ENCODE measurements around the gene RACGAP1. TPM values are rescaled to one million over a fixed set of nuclear protein-coding genes. Genes with fewer than 3 reads are reported as not detected.

RACGAP1 gene
- total RNA-seq, 1 experiment from 2014 or later: 147 TPM

DNA sequence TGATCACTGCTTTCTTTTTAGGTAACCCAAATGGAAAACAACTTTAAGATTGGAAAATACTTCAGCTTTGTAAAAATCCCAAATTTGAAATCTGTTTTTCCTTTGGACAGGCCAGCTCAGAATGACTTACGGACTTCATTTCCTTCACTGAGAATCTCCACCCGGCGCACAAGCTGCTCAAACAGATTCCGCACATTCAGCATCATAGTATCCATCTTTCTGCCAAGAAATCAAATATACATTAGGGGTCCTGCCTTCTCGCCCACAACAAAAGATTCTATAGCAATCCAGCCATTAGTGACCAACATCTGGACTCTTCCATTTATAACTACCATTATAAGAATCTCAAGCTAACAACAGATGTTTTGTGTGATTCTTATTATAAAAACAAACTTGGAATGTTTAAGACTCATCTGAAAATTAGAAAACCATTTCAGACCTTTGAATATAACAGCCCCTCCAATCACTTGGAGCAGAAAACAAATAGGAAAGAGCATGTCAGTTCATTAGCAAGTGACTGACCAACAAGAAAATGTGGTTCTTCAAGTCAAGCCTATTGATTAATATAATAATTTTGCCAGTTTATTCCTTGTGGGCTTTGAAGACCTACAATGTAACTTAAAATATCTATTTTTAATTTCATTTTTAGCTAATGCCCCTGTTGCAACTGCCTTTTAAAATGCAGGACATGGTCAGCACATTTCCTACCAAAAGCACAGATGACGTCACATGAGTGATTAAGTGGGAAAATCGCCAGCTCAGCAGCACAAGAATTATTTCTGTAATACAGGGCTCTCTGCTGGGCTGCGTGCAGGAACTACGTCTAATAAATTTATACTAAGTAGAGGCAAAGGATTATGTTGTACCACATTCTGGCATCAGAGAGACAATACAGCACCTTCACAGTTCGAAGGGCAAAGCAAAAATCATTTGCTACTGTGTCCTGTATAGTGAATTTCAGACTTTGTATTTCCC lies 8.5 kb downstream of the RACGAP1 start:
- H3K4me3 ChIP-seq (ENCODE audit: low read depth in 2 of 2, low read length in 2 of 2): no peak overlapping the region
- ChIA-PET POLR2A (no interaction called here), CTCF (interaction anchor here (0.6 kb wide), 1 partner anchor 22 kb away, joined by 3 read pairs; no protein-coding TSS in a partner anchor)
- no peaks in the 10 kb centered on the region for H3K27me3 ChIP-seq (ENCODE audit: control insufficient read depth, insufficient read depth, low read length)
- H3K4me1 ChIP-seq (ENCODE audit: control insufficient read depth, insufficient read depth, low read length): peaks cover 19% of the 10 kb centered on the region
- H3K9me3 ChIP-seq (ENCODE audit: control insufficient read depth, insufficient read depth, low read depth, low read length): no peaks in the 10 kb centered on the region
- H3K27ac ChIP-seq (ENCODE audit: low read length): peak overlapping the region; percentile 11; the same call in 1 of the 2 replicates
- DNase-seq (ENCODE audit: low read depth, low spot score) (no peak), ATAC-seq (no peak)
- TF ChIP-seq TCF7L2 (IDR thresholded peaks at IDR 0.05; ENCODE audit: low read depth, low read length) (no peak), POLR2AphosphoS5 (IDR thresholded peaks at IDR 0.05; ENCODE audit: low read depth, low read length) (no peak), CTCF (IDR thresholded peaks at IDR 0.05) (no peak), SIN3A (IDR thresholded peaks at IDR 0.05; ENCODE audit: borderline replicate concordance, insufficient read depth, low read depth, low read length) (no peak)
- TF ChIP-seq, protein P1, sequence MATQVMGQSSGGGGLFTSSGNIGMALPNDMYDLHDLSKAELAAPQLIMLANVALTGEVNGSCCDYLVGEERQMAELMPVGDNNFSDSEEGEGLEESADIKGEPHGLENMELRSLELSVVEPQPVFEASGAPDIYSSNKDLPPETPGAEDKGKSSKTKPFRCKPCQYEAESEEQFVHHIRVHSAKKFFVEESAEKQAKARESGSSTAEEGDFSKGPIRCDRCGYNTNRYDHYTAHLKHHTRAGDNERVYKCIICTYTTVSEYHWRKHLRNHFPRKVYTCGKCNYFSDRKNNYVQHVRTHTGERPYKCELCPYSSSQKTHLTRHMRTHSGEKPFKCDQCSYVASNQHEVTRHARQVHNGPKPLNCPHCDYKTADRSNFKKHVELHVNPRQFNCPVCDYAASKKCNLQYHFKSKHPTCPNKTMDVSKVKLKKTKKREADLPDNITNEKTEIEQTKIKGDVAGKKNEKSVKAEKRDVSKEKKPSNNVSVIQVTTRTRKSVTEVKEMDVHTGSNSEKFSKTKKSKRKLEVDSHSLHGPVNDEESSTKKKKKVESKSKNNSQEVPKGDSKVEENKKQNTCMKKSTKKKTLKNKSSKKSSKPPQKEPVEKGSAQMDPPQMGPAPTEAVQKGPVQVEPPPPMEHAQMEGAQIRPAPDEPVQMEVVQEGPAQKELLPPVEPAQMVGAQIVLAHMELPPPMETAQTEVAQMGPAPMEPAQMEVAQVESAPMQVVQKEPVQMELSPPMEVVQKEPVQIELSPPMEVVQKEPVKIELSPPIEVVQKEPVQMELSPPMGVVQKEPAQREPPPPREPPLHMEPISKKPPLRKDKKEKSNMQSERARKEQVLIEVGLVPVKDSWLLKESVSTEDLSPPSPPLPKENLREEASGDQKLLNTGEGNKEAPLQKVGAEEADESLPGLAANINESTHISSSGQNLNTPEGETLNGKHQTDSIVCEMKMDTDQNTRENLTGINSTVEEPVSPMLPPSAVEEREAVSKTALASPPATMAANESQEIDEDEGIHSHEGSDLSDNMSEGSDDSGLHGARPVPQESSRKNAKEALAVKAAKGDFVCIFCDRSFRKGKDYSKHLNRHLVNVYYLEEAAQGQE (IDR thresholded peaks at IDR 0.05; ENCODE audit: insufficient read depth in 1 of 2, low read depth in 2 of 2, low read length in 1 of 2): no peak
- H3K36me3 ChIP-seq (ENCODE audit: control insufficient read depth, insufficient read depth, low read length): peaks cover 11% of the 10 kb centered on the region; the same call in 1 of the 2 replicates
- no TSS peak for BruUV-seq (replicated peaks)
- intact Hi-C loops (cut with micrococcal nuclease; ENCODE audit: unreplicated experiment) (no loop called here), in situ Hi-C loops (cut with HindIII; ENCODE audit: low pct_unique_long_range_greater_than_20kb, low sequenced_read_pairs) (no loop called here)

DNA sequence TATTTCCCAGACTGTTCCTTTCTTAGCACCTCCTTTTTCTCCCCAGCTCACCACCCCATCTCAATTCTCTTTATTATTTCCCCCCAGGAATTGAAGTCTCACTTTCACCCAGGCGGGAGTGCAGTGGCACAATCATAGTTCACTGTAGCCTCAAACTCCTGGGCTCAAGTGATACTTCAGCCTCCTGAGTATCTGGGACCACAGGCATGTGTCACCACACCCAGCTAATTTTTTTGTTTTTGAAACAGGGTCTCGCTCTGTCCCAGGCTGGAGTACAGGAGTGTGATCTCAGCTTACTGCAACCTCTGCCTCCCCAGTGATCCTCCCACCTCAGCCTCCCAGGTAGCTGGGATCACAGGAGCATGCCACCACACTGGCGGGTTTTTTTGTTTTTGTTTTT lies 11.0 kb downstream of the RACGAP1 start:
- ChIA-PET POLR2A (no interaction called here), CTCF (interaction anchor here (0.6 to 0.8 kb wide), 3 partner anchors 46 to 251 kb away, joined by 3 to 12 read pairs (median 3); no protein-coding TSS in a partner anchor)
- Histone ChIP-seq H3K27ac (ENCODE audit: low read length) (no peak overlapping the region), H3K36me3 (ENCODE audit: control insufficient read depth, insufficient read depth, low read length) (peaks cover 17% of the 10 kb centered on the region; the same call in 1 of the 2 replicates), H3K9me3 (ENCODE audit: control insufficient read depth, insufficient read depth, low read depth, low read length) (no peaks in the 10 kb centered on the region), H3K4me1 (ENCODE audit: control insufficient read depth, insufficient read depth, low read length) (peaks cover 5% of the 10 kb centered on the region; the same call in 1 of the 2 replicates), H3K27me3 (ENCODE audit: control insufficient read depth, insufficient read depth, low read length) (no peaks in the 10 kb centered on the region), H3K4me3 (ENCODE audit: low read depth in 2 of 2, low read length in 2 of 2) (no peak overlapping the region)
- intact Hi-C loops (cut with micrococcal nuclease; ENCODE audit: unreplicated experiment): no loop called here
- DNase-seq (ENCODE audit: low read depth, low spot score): no peak
- ATAC-seq: no peak
- in situ Hi-C loops (cut with HindIII; ENCODE audit: low pct_unique_long_range_greater_than_20kb, low sequenced_read_pairs): no loop called here
- TF ChIP-seq SIN3A (IDR thresholded peaks at IDR 0.05; ENCODE audit: borderline replicate concordance, insufficient read depth, low read depth, low read length) (no peak), CTCF (IDR thresholded peaks at IDR 0.05) (no peak), TCF7L2 (IDR thresholded peaks at IDR 0.05; ENCODE audit: low read depth, low read length) (no peak), POLR2AphosphoS5 (IDR thresholded peaks at IDR 0.05; ENCODE audit: low read depth, low read length) (no peak)
- TF ChIP-seq, protein P1 (IDR thresholded peaks at IDR 0.05; ENCODE audit: insufficient read depth in 1 of 2, low read depth in 2 of 2, low read length in 1 of 2): no peak
- no TSS peak for BruUV-seq (replicated peaks)
